Right lobe of liver (tissue), 6 donors: ENCODE results near the gene TAGLN3. TPM values are rescaled to one million over a fixed set of nuclear protein-coding genes. Genes with fewer than 3 reads are reported as not detected.

ENCODE experiments used
- ATAC-seq, 4 donors: fragments of 200-7000 bp; cut with Tn5 transposase; one replicate each; pipeline ENCODE4 v1.9.1; 2020; ENCODE audit warnings: mild to moderate bottlenecking in 4 of 4, moderate library complexity in 4 of 4
- DNase-seq, 3 donors: peaks; one replicate each; pipeline ENCODE4 v3.0.0-alpha.2; 2020
- H3K27ac ChIP-seq, 3 donors: fragments of 200-600 bp; one replicate each; pipeline ENCODE4 v1.8.0; 2022
- H3K27me3 ChIP-seq, 2 donors: fragments of 200-600 bp; one replicate each; pipeline ENCODE4 v1.8.0; 2022
- H3K36me3 ChIP-seq, 4 donors: fragments of 200-600 bp; sonication (generic) in 1 of 4; one replicate each; pipeline versions ENCODE4 v1.5.1 to v1.8.0; 2017 to 2022; ENCODE audit warnings: control low read depth in 1 of 4
- H3K4me1 ChIP-seq, 4 donors: fragments of 200-600 bp; sonication (generic) in 1 of 4; one replicate each; pipeline versions ENCODE4 v1.5.1 to v1.8.0; 2017 to 2022; ENCODE audit warnings: control low read depth in 1 of 4
- H3K4me3 ChIP-seq, 3 donors: fragments of 200-600 bp; one replicate each; pipeline ENCODE4 v1.8.0; 2022
- H3K9me3 ChIP-seq, 4 donors: fragments of 200-600 bp; sonication (generic) in 1 of 4; one replicate each; pipeline versions ENCODE4 v1.5.1 to v1.8.0; 2017 to 2022; ENCODE audit warnings: control low read depth in 1 of 4
- POLR2A ChIP-seq: fragments of 450-650 bp; IDR thresholded peaks from one replicate; pipeline ENCODE4 v1.6.1; 2017; ENCODE audit warnings: antibody characterized with exemption, mild to moderate bottlenecking
- WGBS: methylation state at CpG from one replicate; pipeline ENCODE4 v1.1.6; 2018; ENCODE audit warnings: low coverage, low lambda C conversion rate; ENCODE audit not compliant: insufficient coverage; ENCODE audit errors: missing lambda C conversion rate; 5-methylcytosine and 5-hydroxymethylcytosine counted together
- intact Hi-C, 2 donors: fragments of 100-400 bp; cut with DNase I; formaldehyde crosslinking; loops; one replicate each; pipeline versions ENCODE4 v1.11.2 to v1.14.1; 2022
- total RNA-seq, 6 experiments: library from RNA; depleted of rRNA in 2 of 6; stranded (reverse); fragments of >200 nt in 2 of 6; fragmentation: NEBNext Ultra II Directional in 3 of 6; extraction: Animal tissue kit (Norgen Biotek cat#: 25700) in 3 of 6; gene quantifications; one replicate each; pipeline versions ENCODE4 v1.1.0 to v1.2.4, GENCODE V29; 2016 to 2023
- TF ChIP-seq, protein P1 (sequence below), 4 donors: fragments of 200-600 bp in 3 of 4; fragments of 450-650 bp in 1 of 4; IDR thresholded peaks; one replicate each; pipeline versions ENCODE4 v1.5.1 to v1.8.0; 2016 to 2022; ENCODE audit warnings: antibody characterized with exemption in 4 of 4, mild to moderate bottlenecking in 2 of 4
- donor health status: DM: no; HTN: yes; CAD: no.
- donor health status: DM: no; HTN: no; CAD: no.
- donor health status: DM: no; HTN: no; CAD: no.
- donor health status: DM: no; HTN: yes; CAD: no.
- donor health status: DM: no; HTN: yes; CAD: no.

Gene TAGLN3
- total RNA-seq, 6 experiments from 2014 or later = not detected

DNA sequence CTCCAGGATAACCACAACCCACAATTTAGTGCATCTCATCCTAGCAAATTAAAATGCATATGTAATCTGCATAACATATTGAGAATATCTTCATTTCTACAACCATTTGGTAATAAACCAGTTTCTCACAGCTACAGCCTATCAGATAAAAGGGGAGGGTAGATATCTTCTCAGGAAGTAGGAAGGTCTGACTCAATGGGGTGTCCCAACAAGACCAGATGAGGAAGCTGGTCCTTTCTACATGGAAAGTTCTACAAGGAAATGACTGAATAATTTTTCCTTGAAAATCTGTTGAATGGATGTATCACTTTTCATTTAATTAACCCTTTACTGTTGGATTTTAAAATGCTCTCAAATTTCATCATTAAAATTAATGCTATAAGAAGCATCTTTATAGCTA, 18.4 kb downstream of the TAGLN3 start:
- H3K27me3 ChIP-seq = no peaks in the 10 kb centered on the region
- DNase-seq (no peak), ATAC-seq (no peak)
- intact Hi-C loops = no loop called here
- H3K4me1 ChIP-seq = no peaks in the 10 kb centered on the region
- H3K4me3 ChIP-seq = no peak overlapping the region
- H3K27ac ChIP-seq = no peak overlapping the region
- H3K9me3 ChIP-seq = no peaks in the 10 kb centered on the region
- no peaks in the 10 kb centered on the region for H3K36me3 ChIP-seq
- no peak for TF ChIP-seq POLR2A
- TF ChIP-seq, protein P1, sequence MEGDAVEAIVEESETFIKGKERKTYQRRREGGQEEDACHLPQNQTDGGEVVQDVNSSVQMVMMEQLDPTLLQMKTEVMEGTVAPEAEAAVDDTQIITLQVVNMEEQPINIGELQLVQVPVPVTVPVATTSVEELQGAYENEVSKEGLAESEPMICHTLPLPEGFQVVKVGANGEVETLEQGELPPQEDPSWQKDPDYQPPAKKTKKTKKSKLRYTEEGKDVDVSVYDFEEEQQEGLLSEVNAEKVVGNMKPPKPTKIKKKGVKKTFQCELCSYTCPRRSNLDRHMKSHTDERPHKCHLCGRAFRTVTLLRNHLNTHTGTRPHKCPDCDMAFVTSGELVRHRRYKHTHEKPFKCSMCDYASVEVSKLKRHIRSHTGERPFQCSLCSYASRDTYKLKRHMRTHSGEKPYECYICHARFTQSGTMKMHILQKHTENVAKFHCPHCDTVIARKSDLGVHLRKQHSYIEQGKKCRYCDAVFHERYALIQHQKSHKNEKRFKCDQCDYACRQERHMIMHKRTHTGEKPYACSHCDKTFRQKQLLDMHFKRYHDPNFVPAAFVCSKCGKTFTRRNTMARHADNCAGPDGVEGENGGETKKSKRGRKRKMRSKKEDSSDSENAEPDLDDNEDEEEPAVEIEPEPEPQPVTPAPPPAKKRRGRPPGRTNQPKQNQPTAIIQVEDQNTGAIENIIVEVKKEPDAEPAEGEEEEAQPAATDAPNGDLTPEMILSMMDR (IDR thresholded peaks at IDR 0.05) = no peak

DNA sequence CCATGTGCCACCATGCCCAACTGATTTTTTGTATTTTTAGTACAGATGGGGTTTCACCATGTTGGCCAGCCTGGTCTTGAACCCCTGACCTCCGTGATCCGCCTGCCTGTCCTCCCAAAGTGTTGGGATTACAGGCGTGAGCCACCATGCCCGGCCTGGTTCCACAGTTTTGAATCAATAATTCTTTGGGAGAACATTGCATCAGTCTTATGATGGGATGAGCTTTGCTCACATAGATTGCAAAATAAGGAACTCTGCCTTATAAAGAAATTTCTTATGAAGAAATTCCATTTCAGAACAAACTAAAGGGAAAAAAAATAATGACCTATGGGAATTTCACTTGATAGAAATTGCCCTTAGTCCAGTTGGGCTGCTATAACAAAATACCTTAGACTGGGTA, 20.0 kb downstream of the TAGLN3 start:
- DNase-seq (no peak), ATAC-seq (peak in 3 of 4 donors; percentile 40 to 60 (median 46))
- TF ChIP-seq, protein P1 (IDR thresholded peaks at IDR 0.05) = no peak
- no peak for TF ChIP-seq POLR2A
- Histone ChIP-seq H3K27ac (peak overlapping the region in 1 of 3 donors; percentile 4), H3K4me1 (no peaks in the 10 kb centered on the region), H3K36me3 (no peaks in the 10 kb centered on the region), H3K27me3 (no peaks in the 10 kb centered on the region), H3K9me3 (no peaks in the 10 kb centered on the region), H3K4me3 (no peak overlapping the region)
- WGBS = 42% methylated on average over 4 of the region's 4 CpGs
- intact Hi-C loops = no loop called here

DNA sequence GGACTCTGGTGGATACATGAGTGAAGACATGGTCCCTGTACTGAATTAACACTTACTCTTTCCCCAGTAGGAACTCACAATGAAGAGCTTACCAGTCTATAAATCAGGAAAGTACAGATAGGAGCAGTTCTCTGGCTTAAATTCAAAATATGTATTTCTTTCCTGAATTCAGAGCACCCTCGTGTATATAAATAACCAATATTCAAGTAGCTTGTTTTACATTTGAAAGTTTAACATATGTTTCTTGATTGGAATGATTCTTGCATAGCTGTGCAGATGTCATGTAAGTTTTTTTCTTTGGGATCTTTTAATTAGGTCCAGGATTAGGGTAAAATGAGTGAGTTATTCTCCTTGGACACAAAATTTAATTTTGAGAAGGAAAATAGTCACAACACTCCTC, 21.0 kb downstream of the TAGLN3 start:
- Histone ChIP-seq H3K27me3 (no peaks in the 10 kb centered on the region), H3K4me3 (no peak overlapping the region), H3K27ac (no peak overlapping the region), H3K4me1 (no peaks in the 10 kb centered on the region), H3K36me3 (no peaks in the 10 kb centered on the region), H3K9me3 (no peaks in the 10 kb centered on the region)
- intact Hi-C loops = no loop called here
- TF ChIP-seq POLR2A = no peak
- TF ChIP-seq, protein P1 (IDR thresholded peaks at IDR 0.05) = no peak
- no peak for DNase-seq
- no peak for ATAC-seq
- 43% methylated on average over 1 of the region's 1 CpG for WGBS

DNA sequence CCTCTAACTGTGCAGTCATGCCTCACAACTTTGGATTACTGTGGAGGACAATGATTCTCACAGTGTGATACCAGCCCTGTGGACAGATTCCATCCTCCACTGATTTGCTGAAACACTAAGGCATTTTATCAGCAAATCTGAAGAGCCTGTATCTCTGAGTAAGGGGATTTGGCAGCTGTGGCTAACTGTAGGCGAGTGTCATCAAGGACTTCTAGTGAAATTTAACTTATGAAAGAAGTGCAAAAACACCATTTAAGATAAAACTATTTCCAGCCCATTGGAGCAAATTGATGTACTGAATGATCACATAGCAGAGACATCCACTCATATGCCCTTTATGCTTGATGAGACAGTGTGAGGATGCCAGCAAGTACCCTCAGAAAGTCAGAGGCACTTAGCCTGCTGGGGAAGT, 22.0 kb downstream of the TAGLN3 start:
- no peak overlapping the region for H3K27ac ChIP-seq
- no peak overlapping the region for H3K4me3 ChIP-seq
- intact Hi-C loops = no loop called here
- DNase-seq (no peak), ATAC-seq (no peak)
- no peaks in the 10 kb centered on the region for H3K9me3 ChIP-seq
- TF ChIP-seq POLR2A = no peak
- TF ChIP-seq, protein P1 (IDR thresholded peaks at IDR 0.05) = no peak
- no peaks in the 10 kb centered on the region for H3K4me1 ChIP-seq
- WGBS = 100% methylated on average over 1 of the region's 1 CpG
- H3K36me3 ChIP-seq = no peaks in the 10 kb centered on the region
- no peaks in the 10 kb centered on the region for H3K27me3 ChIP-seq

DNA sequence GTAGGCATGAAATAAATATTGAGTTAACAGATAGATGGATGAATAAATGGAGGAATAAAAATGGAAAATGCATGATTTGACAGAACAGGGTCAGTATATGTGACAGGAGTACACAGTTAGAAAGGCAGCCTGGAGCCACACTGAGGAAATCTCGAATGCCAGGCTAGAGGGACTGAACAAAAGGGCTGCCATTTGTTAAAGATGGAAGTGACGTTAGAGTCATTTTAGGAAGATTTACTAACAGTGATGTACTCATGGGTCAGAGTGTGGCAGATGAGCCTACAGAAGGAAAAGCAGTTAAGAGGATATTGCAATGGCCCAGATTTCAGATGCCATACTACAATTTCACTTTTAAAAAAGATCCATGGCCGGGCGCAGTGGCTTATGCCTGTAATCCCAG, 28.4 kb downstream of the TAGLN3 start:
- no peaks in the 10 kb centered on the region for H3K4me1 ChIP-seq
- ATAC-seq = no peak
- no peak overlapping the region for H3K4me3 ChIP-seq
- no peaks in the 10 kb centered on the region for H3K36me3 ChIP-seq
- no peak overlapping the region for H3K27ac ChIP-seq
- TF ChIP-seq, protein P1 (IDR thresholded peaks at IDR 0.05) = no peak
- no peak for TF ChIP-seq POLR2A
- WGBS = 95% methylated on average over 3 of the region's 4 CpGs
- no peaks in the 10 kb centered on the region for H3K27me3 ChIP-seq
- intact Hi-C loops = no loop called here
- no peaks in the 10 kb centered on the region for H3K9me3 ChIP-seq
- DNase-seq = no peak
